Stimulated activated CD8-positive, alpha-beta memory T cell treated with anti-CD3 and anti-CD28 coated beads, Interleukin-7, amount 100 ng/mL, for 1 hour (primary cell): ENCODE measurements around the gene FAM118B.

Source experiments
- DNase-seq, 2 donors: peaks; one replicate each; pipeline ENCODE4 v3.0.0-alpha.2; 2020; ENCODE audit warnings: low read depth in 2 of 2

FAM118B gene

DNA sequence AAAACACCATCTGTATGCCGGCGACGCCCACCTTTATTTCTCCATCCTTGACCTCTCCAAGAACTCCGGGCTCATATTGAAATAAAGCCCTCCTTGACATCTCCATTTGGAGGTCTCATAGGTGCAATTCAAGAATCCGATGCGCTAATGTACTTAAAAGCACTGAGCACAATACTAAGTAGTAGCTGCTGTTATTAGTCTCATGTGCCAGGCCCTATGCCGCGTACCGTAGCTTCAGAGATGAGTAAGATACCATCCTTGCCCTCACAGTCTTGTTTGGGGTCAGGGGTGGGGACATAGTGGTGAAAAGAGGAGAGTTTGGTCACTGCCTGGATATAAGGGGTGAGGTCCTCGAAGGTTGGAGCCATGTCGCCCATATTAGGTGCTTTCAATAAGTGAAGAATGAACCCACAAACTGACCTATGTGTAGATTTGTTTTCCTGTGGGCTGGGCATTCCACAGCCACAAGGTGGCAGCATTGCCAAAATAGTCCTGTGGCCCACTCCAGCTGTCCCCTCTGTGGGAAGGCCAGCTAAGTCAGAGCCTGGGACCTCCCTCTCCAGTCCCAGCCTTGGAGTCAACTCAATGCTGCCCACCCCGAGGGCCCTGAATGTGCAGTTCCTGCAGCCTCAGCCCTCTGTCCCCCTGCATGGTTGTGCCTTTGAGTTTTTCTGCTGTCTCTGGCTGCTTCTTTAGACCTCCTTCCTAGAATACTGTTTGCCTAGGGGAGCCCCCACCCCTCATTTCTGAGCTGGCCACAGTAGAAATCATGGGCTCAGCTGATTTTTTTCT, 98.8 kb downstream of the FAM118B start:
- DNase-seq = peak in 1 of 2 donors; percentile 36

DNA sequence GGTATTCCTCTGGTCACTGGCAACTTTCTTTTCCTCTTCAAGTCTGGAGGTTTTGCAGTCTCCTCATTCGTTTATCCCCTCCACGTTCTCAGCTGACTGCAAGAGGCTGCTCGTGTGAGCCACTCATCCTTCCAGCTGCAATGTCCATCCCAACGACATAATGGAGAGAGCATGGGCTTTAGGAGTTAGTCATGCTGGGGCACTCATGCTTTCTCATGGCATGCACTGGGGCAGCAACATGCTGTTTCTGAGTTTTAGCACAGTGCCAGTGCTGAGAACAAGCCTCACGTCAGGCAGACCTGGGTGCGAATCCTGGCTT, 99.4 kb downstream of the FAM118B start:
- DNase-seq = no peak

DNA sequence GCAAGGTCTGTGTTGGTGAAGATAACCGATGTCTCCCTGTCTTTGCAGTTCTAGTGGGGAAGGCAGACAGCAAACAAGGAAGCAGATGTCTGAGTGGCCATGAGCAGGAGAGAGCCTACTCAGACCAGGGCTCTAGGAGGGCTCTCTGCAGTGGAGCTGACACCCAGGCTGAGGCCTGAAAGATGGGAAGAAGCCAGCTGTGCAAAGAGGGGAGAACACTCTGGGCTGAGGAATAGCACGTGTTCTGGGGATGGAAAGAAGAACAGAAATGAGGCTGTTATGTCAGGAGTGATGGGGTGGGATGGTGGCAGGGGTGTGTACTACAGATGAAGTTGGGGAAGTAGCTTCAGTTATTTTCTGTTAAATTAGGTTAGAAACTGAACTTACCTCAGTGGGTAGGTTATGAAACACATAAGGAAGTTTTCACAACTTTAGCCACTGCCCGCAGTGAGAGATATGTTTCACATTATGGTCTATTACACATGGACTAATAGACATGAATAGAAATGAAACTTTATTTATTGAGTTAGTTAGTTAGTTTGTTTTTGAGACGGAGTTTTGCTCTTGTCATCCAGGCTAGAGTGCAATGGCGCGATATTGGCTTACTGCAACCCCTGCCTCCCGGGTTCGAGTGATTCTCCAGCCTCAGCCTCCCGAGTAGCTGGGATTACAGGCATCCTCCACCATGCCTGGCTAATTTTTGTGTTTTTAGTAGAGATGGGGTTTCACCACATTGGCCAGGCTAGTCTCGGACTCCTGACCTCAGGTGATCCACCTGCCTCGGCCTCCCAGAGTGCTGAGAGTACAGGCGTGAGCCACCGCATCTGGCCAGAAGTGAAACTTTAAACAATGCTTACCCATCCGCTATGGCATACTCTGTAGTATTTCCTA, 100.1 kb downstream of the FAM118B start:
- DNase-seq = no peak
